Measurements from ENCODE around the gene SH3BP5.

- no peak for TF ChIP-seq CTCF (IDR thresholded peaks at IDR 0.05)
- TF ChIP-seq POLR2A (IDR thresholded peaks at IDR 0.05) = peak; percentile 37 to 87
Measured at GRCh38 chr3:15269091-15269989, 63.0 kb downstream of the SH3BP5 start.

Measured in adrenal gland (tissue), 5 donors.